HG03196 (cell line): ENCODE measurements around the gene CDX2.
"Not testable (repeated sequence)": the region's sequence is repeated elsewhere in the genome, so short reads cannot be mapped to it uniquely, and the experiment has no call there.

ENCODE experiments used
- ATAC-seq: cut with Tn5 transposase; IDR thresholded peaks from one replicate; pipeline ENCODE4 v1.9.1; 2021; ENCODE audit not compliant: unreplicated experiment

Gene CDX2

GRCh38 chr13:27969082-27969865 is at the start of gene CDX2:
CDX2 (minus strand) TSS chr13:27969315; CDS start chr13:27969006, 309 bp downstream.
- no peak for ATAC-seq

- no peak for ATAC-seq
These were observed 45.2 kb upstream of the CDX2 start for GRCh38 chr13:28014301-28014700.

- ATAC-seq, result no peak
These were observed 44.4 kb upstream of the CDX2 start for GRCh38 chr13:28013482-28013881.

- peak; percentile 84 for ATAC-seq
These were observed 43.8 kb upstream of the CDX2 start for GRCh38 chr13:28012896-28013295.

GRCh38 chr13:28012383-28012782 is 43.3 kb upstream of the CDX2 start:
- no peak for ATAC-seq

GRCh38 chr13:28010046-28010445 is 40.9 kb upstream of the CDX2 start:
- ATAC-seq, result no peak

- ATAC-seq, result not testable (repeated sequence)
These were observed 35.9 kb upstream of the CDX2 start for GRCh38 chr13:28005016-28005415.

- no peak for ATAC-seq
These were observed 34.0 kb upstream of the CDX2 start for GRCh38 chr13:28002886-28003698.

- no peak for ATAC-seq
These were observed 32.8 kb upstream of the CDX2 start for GRCh38 chr13:28001837-28002473.

GRCh38 chr13:28001049-28001448 is 31.9 kb upstream of the CDX2 start:
- no peak for ATAC-seq

- ATAC-seq, result no peak
These were observed 31.5 kb upstream of the CDX2 start for GRCh38 chr13:28000567-28000966.

GRCh38 chr13:27997904-27998522 is 28.9 kb upstream of the CDX2 start:
- no peak for ATAC-seq

- ATAC-seq, result no peak
These were observed 22.8 kb upstream of the CDX2 start for GRCh38 chr13:27991881-27992280.

- ATAC-seq, result no peak
These were observed 19.4 kb upstream of the CDX2 start, which contains the start of gene URAD for GRCh38 chr13:27988520-27988919. URAD (minus strand) TSS chr13:27988693; CDS start chr13:27988637, 56 bp downstream.

GRCh38 chr13:27985600-27985999 is 16.5 kb upstream of the CDX2 start:
- no peak for ATAC-seq

- ATAC-seq, result no peak
These were observed 13.2 kb upstream of the CDX2 start for GRCh38 chr13:27982361-27982760.

- ATAC-seq, result no peak
These were observed 12.0 kb upstream of the CDX2 start for GRCh38 chr13:27981006-27981708.

- no peak for ATAC-seq
These were observed 11.3 kb upstream of the CDX2 start for GRCh38 chr13:27980280-27980998.

- ATAC-seq, result no peak
These were observed 10.7 kb upstream of the CDX2 start for GRCh38 chr13:27979765-27980279.
